Measurements from ENCODE around the gene AGGF1. TPM values are rescaled to one million over a fixed set of nuclear protein-coding genes. Genes with fewer than 3 reads are reported as not detected.

AGGF1 gene
- total RNA-seq, 2 donors from 2014 or later, result 20.8 to 24.4 TPM

GRCh38 chr5:77046416-77047073, 16.3 kb downstream of the AGGF1 start:
- Mint-ChIP-seq H3K9me3 (peaks cover 12% of the 10 kb centered on the region), H3K27me3 (ENCODE audit: insufficient read depth) (no peaks in the 10 kb centered on the region), H3K4me1 (no peaks in the 10 kb centered on the region), H3K27ac (no peak overlapping the region), H3K36me3 (ENCODE audit: low read depth) (peaks cover 53% of the 10 kb centered on the region), H3K4me3 (no peak overlapping the region)
- no peak overlapping the region for H3K4me3 ChIP-seq (ENCODE audit: low read length)
- no peaks in the 10 kb centered on the region for H3K27me3 ChIP-seq (ENCODE audit: control insufficient read depth, insufficient read depth, low read length, poor library complexity, severe bottlenecking)
- no peak for TF ChIP-seq CTCF (conservative IDR thresholded peaks at IDR 0.05)
- WGBS, 2 experiments (ENCODE audit: insufficient coverage in 1 of 2, insufficient read length in 1 of 2), result 88 to 100% methylated on average over 1 of the region's 1 CpG
- no peak overlapping the region for H3K27ac ChIP-seq (ENCODE audit: low read depth, low read length)
- H3K9ac ChIP-seq (ENCODE audit: extremely low read depth, low read length, poor library complexity, severe bottlenecking), result no peak overlapping the region
- no peaks in the 10 kb centered on the region for H3K4me1 ChIP-seq (ENCODE audit: control insufficient read depth, insufficient read depth, low read length)
- H3K9me3 ChIP-seq (ENCODE audit: control insufficient read depth, low read length), result peaks cover 9% of the 10 kb centered on the region
- peaks cover 57% of the 10 kb centered on the region for H3K36me3 ChIP-seq (ENCODE audit: control insufficient read depth, insufficient read depth, low read length)
- no peak for DNase-seq

- 90 to 94% methylated on average over 2 of the region's 3 CpGs for WGBS, 2 experiments (ENCODE audit: insufficient coverage in 1 of 2, insufficient read length in 1 of 2)
- Histone ChIP-seq H3K27me3 (ENCODE audit: control insufficient read depth, insufficient read depth, low read length, poor library complexity, severe bottlenecking) (no peaks in the 10 kb centered on the region), H3K4me3 (ENCODE audit: low read length) (no peak overlapping the region), H3K9me3 (ENCODE audit: control insufficient read depth, low read length) (peaks cover 20% of the 10 kb centered on the region), H3K9ac (ENCODE audit: extremely low read depth, low read length, poor library complexity, severe bottlenecking) (no peak overlapping the region), H3K27ac (ENCODE audit: low read depth, low read length) (no peak overlapping the region), H3K36me3 (ENCODE audit: control insufficient read depth, insufficient read depth, low read length) (peaks cover 64% of the 10 kb centered on the region), H3K4me1 (ENCODE audit: control insufficient read depth, insufficient read depth, low read length) (no peaks in the 10 kb centered on the region)
- Mint-ChIP-seq H3K27ac (no peak overlapping the region), H3K4me1 (no peaks in the 10 kb centered on the region), H3K27me3 (ENCODE audit: insufficient read depth) (no peaks in the 10 kb centered on the region), H3K9me3 (peaks cover 4% of the 10 kb centered on the region), H3K36me3 (ENCODE audit: low read depth) (peaks cover 61% of the 10 kb centered on the region), H3K4me3 (no peak overlapping the region)
- DNase-seq, result no peak
- TF ChIP-seq CTCF (conservative IDR thresholded peaks at IDR 0.05), result peak; percentile 30
Measured at GRCh38 chr5:77064040-77064439, 33.8 kb downstream of the AGGF1 start.

GRCh38 chr5:77065256-77065655, 35.1 kb downstream of the AGGF1 start:
- peaks cover 53% of the 10 kb centered on the region for H3K36me3 Mint-ChIP-seq (ENCODE audit: low read depth)
- Histone ChIP-seq H3K4me3 (ENCODE audit: low read length) (no peak overlapping the region), H3K9me3 (ENCODE audit: control insufficient read depth, low read length) (peaks cover 21% of the 10 kb centered on the region), H3K36me3 (ENCODE audit: control insufficient read depth, insufficient read depth, low read length) (peaks cover 54% of the 10 kb centered on the region), H3K27me3 (ENCODE audit: control insufficient read depth, insufficient read depth, low read length, poor library complexity, severe bottlenecking) (no peaks in the 10 kb centered on the region), H3K9ac (ENCODE audit: extremely low read depth, low read length, poor library complexity, severe bottlenecking) (no peak overlapping the region), H3K27ac (ENCODE audit: low read depth, low read length) (no peak overlapping the region), H3K4me1 (ENCODE audit: control insufficient read depth, insufficient read depth, low read length) (no peaks in the 10 kb centered on the region)
- no peaks in the 10 kb centered on the region for H3K4me1 Mint-ChIP-seq
- H3K27me3 Mint-ChIP-seq (ENCODE audit: insufficient read depth), result no peaks in the 10 kb centered on the region
- no peak overlapping the region for H3K4me3 Mint-ChIP-seq
- H3K9me3 Mint-ChIP-seq, result peaks cover 7% of the 10 kb centered on the region
- TF ChIP-seq CTCF (conservative IDR thresholded peaks at IDR 0.05), result no peak
- no peak for DNase-seq
- no peak overlapping the region for H3K27ac Mint-ChIP-seq
- whole genome bisulfite sequencing, 2 experiments (ENCODE audit: insufficient coverage in 1 of 2, insufficient read length in 1 of 2), result 87% methylated on average over 2 of the region's 3 CpGs; no CpG with 5 or more reads in 1 of the 2 experiments

Measured in endodermal cell (in vitro differentiated cells).